Medulla oblongata (tissue), 1 donor: ENCODE data around the gene PRLR.
A peak's percentile ranks its signal among the peaks of the same experiment; 100 is the strongest.

Experiments used
- DNase-seq: peaks from one replicate; pipeline ENCODE4 v3.0.0-alpha.2; 2015; ENCODE audit errors: extremely low spot score

The PRLR gene

DNA sequence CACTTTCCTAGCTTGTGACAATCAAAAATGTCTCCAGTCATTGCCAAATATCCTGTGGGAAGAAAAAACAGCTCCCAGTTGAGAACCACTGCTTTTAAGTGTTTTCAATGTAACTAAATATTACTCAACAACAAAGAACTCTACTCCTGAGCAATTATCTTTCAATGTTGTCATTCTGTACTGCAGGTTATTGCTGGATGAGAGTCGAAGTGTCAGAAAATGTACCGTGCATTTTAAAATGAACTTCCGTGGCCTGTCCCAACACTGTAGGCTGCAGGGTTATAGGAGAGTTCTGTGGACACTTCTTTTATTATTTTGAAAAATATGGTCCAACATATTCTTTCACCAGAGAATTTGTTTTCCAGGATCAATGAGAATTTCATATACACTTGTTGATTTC lies 147.8 kb downstream of the PRLR start:
- DNase-seq: no peak

DNA sequence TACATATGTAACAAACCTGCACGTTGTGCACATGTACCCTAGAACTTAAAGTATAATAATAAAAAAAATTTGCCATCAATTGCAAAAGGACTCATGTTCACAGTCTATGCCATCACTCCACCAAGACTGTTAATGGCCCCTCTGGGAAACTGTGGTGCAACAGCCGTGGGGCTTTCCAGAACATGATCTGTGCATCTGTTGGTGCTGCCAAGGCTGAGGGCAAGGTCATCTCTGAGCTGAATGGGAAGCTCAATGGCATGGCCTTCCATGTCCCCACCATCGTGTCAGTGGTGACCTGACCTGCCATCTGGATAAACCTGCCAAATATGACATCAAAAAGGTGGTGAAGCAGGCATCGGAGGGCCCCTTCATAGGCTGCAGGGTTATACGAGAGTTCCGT lies 149.2 kb downstream of the PRLR start:
- no peak for DNase-seq

DNA sequence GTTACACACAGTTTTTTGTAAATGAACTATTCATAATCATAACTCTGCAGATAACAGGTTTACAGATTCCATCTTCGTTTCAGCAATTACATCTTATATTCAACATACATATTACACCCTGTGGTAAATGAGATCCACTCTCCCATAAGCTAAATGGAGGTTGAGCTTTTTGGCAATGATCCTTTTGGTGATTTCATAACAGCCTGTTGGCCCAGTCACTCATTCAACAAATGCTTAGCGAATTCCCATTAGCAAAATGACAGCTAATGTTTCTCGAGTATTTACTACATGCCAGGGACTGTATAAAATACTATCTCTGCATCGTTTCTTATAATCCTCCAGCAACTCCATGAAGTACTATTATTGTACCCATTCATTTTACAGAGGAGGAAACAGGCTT lies 157.1 kb downstream of the PRLR start:
- DNase-seq: no peak

DNA sequence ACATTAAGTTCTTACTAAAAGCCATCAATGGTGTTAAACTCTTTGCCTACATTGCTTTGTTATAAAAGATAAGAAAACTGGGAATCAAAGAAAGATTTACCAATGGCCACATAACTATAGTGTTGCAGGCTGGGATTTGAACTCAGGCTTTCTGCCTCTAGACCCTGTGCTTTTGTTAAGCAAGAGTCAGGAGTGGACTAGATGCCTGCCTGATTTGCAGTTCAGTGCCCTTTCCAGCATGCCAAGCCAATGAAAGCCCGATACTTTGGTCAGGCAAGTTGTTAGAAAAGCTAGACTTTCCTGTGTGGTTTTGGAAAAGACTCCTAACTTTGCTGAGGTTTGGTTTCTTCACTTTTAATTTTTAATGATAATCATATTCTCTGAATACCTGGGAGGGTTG lies 161.1 kb downstream of the PRLR start:
- DNase-seq: no peak

DNA sequence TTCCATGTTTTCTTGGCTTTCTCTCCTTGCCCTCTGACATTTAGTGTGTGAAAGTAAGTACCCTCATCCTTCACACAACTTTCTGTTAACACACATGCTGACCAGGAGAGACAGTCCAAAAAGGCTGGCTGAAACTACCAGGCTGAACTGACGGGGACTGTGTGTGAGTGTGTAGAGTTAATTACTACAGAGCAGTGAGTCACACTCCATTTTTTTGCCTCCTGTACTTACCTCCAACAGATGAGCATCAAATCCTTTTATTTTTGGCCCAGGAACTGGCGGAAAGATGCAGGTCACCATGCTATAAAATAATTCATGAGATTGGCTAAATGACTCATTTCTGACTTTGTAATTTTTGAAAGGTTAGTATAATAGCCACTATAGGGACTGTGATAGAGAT lies 162.3 kb downstream of the PRLR start:
- no peak for DNase-seq

DNA sequence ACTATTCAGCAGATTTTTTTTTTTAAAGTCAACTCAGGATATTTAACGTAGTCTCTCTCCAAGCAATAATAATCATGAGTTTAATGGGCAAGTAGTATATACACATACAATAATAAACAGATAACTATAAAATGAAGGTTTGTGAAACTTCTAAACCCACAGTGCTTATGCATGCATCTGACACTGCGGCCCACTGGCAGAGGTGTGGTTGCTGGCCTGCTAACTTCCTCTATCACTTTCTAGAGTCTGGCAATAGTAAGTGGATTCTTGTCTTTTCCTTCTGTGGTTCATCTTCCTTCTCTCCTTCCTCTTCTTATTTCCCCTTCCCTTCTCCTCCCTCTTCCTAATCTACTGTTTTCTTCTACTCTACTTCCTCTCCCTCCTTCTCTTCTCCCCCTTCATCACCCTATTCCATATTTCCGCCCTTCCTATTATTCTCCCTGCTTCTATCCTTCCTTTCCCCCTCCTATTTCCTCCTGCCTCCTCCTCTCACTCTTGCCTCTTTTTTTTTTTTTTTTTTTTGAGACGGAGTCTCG lies 164.0 kb downstream of the PRLR start:
- DNase-seq: no peak

DNA sequence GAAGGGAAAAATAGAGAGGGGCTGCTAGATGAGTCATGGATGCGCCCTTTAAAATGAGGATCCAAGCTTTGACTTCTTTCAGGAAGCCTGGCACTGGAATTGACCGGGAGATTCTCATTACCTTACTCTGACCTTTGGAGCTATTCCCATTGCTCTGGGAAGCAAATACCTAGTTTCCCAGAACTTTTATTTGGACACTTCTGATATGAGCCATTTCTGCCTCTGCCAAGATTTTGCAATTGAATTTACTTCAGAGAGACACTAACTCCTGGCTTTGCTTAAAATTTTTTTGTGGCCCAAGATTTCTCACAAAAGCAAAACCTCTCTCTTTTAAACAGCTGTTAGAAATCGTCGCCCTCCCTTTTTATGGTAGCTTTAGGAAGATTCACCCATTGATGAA lies 166.9 kb downstream of the PRLR start:
- DNase-seq: no peak

DNA sequence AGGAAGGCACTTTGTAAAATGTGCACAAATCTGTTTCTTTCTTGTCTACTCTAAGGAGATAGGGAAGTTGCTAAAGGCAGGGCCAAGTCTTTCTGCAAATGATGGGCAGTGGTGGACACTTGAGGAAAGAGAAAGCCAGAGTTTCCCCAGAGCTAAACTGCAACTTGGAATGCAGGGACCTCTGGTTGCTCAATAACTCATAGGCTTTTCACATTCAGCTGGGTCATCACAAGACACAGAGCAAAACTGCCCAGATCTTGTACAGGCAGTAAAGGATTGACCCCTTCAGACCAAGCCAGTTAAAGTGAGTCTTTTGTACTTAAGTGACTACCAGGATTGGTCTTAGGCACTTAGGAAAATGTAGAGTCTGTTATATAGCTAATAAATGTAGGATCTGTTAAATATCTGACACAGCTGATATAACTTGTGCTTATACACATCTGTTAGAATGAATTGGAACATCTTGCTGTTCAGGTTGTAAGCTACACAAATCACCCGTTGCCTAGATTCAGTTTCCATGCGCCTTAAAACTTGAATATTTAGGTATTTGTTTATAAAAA lies 169.0 kb downstream of the PRLR start:
- DNase-seq: no peak

DNA sequence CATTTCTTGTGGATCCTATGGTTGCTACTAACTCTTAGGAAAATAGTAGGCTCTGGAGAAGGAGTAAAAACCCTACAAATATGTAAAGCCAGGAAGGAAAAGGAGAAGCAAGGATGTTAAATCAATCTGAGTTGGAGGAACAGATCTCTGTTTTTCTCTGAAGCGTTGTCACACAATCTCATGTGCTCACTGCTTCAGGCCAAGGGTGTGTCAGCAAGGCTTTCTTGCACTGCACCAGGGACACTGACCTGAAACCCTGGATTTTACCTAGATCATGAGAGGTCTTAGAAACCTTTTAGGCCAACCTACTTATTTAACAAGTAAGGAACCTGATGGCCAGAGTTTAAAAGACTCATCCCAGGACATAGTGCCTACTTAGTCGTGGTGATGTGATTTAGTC lies 170.1 kb downstream of the PRLR start:
- no peak for DNase-seq

DNA sequence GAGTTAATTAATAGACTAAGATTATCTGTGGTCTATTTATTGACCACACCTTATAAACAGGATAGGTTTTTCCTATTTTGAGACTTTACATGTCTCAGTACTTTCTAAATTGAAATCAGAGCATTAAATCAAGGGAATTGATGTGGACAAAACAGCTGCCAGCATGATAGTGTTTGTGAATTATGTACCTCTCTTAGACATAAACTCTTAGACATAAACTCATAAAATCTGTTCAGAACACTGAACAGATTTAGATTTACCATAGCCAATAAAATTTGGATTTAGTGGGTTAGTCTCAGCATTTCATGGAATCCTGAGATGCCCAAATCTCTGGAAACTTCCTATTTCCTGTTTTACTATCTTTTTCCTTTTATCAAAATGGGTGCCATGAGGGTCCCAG lies 171.0 kb downstream of the PRLR start:
- no peak for DNase-seq

DNA sequence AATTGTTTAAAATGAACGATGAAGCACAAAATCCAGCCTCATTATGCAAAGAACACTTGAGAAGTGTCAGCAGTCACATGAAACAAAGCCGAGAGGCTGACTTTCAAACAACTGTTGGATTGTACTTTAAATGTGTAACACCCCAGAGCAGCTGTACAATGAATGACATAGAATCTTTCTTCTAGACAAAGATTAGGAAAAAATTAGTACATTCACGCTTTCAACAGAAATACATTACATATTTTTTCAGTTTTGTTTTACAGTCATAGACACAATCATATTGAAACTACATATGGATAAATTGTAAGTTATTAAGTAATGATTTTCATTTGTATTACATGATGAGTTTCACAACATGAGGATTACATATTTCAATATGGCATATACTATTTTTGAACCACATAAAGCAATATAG lies 171.9 kb downstream of the PRLR start:
- peak; percentile 29 for DNase-seq

DNA sequence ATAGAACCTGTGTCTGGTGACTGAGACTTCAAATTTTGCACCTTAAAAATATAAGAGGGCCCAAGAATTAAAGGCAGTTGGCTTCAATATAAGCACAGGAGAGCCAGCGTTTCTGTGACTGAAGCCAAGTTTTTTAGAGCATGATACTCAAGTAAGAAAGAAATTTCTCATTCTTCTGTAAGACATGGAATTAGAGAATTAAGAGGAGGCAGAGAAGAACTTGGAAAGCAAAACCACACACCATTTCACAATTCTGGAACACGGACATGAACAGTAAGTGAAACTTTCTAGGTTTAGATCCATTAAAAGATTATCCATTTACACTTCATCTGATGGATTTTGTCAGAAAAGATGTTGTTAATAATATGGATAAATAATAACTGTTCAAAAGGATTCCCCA lies 173.6 kb downstream of the PRLR start:
- DNase-seq: no peak

DNA sequence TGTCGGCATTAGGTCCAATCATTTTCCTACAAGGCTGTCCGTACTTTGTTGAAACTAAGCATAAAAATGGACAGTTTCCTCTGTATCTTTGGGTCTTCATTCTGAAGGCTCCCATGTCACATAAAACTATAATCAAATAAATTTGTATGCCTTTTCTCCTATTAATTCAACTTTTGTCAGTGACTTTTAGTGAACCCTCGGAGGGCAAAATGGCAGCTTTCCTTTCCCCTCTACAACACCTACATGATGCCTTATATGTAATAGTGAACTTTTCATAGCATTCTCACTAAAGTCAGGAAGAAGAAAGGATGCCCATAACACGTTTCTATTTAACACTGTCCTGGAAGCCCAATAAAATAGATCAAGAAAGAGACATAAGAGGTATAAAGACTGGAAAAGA lies 177.4 kb downstream of the PRLR start:
- DNase-seq: no peak

DNA sequence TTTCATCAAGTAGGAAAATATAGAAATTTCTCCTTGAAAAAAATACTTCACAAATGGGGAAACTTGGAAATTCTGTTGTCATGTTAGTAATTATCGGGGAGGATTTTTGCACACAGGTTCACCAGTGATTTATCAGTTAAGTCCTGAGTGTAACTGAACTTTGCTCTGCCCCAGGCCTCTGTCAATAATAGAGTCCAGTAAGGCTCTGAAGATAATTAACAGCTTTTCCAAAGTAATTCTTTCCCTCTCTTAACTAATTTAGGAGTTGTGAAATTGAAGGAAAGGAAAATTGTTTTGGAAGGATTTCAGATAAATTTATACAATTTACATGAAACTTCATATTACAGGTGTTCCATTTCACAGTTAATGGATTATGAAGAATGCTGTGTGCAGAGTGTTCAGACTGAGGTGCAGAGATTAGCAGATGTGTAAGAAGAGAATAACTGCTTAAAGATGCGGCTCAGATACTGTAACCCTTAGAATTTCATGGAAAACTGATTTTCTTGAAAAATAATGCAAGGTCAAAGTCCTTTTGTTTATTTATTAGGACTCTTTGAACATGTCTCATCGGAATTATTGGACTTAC lies 179.7 kb downstream of the PRLR start:
- no peak for DNase-seq

DNA sequence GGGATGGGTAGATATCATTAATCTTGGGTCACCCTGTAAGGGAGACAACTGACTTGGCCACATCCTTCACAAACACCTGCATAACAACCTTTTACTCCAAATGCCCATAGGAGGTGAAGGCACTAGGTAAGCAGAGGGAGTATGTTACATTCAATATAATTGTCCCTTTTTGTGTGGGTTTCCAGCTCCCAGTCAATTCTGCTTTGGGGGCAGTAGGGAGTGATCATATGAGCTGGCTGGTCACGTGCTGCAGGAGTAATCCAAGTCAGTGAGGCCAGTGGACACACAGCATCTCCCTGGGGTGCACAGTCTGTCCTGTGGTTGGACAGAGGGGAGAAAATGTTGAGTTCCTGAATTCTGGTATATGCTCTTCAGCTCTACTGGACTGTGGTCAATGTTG lies 181.4 kb downstream of the PRLR start:
- no peak for DNase-seq

DNA sequence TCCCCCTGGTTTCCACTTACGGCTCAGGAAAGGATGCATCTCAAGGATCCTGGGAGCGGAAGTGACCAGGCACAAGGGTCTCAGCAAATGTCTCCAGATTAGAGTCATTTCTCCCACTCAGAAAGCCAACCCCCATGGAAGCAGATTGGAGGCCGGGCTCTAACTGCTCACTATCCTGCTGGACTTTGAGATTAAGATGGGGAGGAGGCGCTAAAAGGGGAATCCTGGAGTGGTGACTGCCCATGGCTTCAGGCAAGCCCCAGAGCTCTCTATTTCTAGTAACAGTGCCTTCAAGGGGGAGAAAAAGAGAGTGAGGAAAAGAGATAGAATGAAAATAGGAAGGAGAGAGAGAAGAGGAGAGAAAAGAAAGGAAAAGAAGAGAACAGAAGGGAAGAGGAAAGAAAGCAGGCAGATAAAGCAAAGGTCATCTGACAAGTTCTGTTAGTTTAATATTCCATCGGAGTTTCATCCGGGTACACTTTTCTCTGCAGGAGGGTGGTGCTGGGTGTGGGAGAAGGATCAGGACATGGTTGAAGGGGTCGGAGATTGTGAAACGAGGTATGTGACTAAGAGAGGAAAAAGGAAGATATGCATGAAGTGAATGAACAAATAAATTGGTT lies 182.4 kb downstream of the PRLR start, which contains the start of gene AGXT2:
AGXT2 (minus strand) TSS at position 165 of the 620 bp plus-strand sequence; CDS start at position 108, 57 bp downstream.
- no peak for DNase-seq

DNA sequence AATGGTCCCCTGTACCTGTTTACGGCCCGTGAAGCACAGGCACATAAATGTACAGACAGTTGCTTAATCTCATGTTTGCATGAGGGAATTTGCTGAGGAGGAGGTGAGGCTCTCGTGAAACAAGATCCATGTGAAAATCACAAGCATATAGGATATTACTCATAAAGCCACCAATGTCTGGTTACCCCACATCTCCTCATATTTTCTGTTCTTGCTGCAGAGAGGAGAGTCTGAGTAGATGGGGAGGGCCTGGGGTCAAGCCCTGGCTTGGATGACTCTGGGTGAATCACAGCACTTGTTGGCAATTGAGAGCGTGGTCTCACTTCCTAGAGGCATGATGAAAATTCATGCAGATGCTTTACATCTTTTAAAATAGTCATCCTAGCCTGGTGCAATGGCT lies 183.5 kb downstream of the PRLR start:
- no peak for DNase-seq

DNA sequence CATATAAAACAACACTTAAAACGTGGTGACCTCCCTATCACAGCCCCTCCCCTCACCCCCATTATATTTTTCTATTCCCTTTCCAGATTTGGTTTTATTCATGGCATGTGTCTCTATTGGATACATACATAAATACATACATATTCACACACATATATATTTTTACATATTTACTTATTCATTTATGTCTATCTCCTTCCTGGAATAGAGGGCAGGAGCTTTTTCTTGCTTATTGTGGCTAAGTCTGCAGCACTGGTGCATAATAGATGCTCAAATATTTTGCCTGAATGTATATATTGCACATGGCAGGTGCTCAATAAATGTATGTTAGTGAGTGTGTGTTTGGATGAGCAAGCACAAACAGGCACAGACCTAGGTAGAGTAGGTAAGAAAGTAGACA lies 185.0 kb downstream of the PRLR start:
- no peak for DNase-seq

DNA sequence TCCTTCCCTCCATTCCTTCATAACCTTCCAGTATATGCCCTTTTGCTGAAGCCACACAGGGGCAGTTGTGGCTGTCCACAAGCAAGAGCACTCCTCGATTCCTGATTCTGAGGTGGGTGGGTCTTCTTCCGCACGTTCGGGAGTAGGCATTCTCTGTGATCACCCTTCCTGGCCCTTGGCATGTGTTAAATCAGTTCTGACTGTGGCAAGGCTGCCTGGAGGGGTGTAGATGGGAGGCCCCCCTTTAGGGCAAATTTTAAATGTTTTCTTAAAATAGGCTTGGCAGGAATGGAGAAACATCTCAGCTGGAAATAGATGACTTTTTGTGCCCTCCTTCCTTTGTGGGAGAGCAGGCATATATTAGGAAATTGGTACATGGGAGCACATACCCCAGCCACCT lies 185.6 kb downstream of the PRLR start:
- DNase-seq: no peak

DNA sequence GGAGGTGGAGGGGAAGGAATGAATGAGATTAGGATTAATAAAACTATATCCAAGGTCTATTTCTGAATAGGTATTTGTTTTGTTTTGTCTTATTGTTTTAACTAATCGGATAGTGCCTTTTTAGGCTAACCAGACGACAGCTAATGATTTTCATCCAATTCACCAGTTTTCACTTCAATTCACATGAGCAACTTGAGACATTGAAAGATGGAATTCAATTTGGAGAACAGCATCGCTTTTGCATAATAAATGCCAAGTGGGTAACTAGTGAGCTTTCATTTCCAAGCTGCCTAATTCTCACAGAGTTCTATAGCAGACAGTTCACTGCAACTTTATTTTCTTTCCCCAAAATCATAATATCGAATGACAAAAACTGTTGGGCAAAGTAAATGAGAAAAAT lies 187.5 kb downstream of the PRLR start:
- no peak for DNase-seq

DNA sequence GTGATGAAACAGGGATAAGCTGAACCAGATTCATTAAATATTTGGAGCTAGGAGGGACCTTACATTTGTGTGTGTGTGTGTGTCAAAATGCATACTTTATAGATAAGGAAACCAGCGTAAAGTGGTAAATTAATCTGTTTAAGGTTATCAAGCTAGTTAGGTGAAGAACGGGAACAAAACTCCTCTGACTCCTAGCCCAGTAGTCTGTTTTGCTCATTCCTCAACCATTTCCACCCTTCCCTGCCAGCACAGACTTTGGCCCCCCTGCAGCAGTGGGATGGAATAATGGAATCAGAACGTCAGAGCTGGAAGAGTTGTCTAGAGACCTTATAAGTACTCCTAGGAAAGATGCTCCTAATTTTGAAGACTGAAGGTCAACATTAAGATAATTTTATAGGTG lies 189.0 kb downstream of the PRLR start:
- no peak for DNase-seq

DNA sequence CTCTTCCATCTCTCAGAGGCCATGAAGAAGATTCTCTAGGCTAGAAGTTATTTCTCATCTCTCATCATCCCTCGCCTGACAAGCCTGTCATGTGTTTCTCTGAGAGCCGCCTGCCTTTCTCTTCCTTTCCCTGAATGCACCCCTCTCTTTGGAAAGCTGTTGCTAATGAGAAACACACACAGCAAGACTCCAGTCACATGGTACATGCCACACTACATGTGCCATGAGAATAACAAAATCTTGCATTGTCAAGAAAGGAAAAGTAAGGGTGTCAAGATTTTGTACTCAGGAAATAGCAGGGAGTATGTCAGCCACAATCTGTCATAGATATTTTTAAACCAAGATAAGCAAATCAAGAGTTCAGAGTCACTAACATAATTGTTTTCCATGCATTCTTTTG lies 191.4 kb downstream of the PRLR start:
- DNase-seq: no peak

DNA sequence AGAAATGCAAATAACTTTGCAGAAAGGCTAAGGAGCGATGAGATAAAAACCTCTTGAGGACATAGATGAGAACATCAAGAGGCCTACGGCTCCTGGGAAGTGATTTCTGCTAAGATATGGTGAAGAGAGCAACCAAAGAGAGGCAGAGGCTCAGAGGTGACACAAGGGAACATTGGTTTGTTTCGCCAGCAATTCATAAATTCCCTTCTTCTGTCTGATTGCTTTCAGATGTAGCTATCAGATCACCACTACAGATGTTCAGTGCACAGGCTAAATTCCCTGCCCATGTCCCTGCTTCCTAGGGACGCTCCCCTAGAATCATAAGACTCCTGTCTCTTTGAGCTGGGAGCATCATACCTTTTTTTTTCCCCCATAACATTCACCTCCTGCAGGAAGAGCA lies 193.8 kb downstream of the PRLR start:
- DNase-seq: no peak
